HCT116 (cell line): ENCODE results near the gene TGFBR3. TPM values are rescaled to one million over a fixed set of nuclear protein-coding genes. Genes with fewer than 3 reads are reported as not detected.

Experiments used
- ATAC-seq: fragments of 200-7000 bp; cut with Tn5 transposase; 2 replicates; pipeline ENCODE4 v1.9.1; 2020; ENCODE audit warnings: mild to moderate bottlenecking, moderate library complexity
- BruUV-seq: library from RNA; stranded (reverse); fragments of 400-500 nt; replicated peaks from 2 replicates; lab custom pipeline; 2021; lab: Mats Ljungman, UMichigan
- CTCF ChIA-PET: fragments of 300-600 bp; sonication (Branson Sonifier 250); formaldehyde crosslinking; loops from one replicate; lab custom pipeline; 2021; ENCODE audit warnings: antibody characterized with exemption; lab: Charles Lee
- POLR2A ChIA-PET: fragments of 300-600, 350-600 bp; sonication (Branson Sonifier 250); formaldehyde crosslinking; loops from one replicate; lab custom pipeline; 2021; ENCODE audit warnings: antibody characterized with exemption; lab: Charles Lee
- RAD21 ChIA-PET, 2 experiments: fragments of 300-600 bp; sonication (Branson Sonifier 250); formaldehyde crosslinking; loops; one replicate each; lab custom pipeline; 2023; ENCODE audit warnings: low total read pairs in 2 of 2; ENCODE audit not compliant: uncharacterized antibody in 2 of 2, unreplicated experiment in 2 of 2, low non-redundant PET in 1 of 2; lab: Charles Lee
- DNase-seq: peaks from one replicate; pipeline ENCODE4 v3.0.0-alpha.2; 2010; ENCODE audit warnings: low read depth, low spot score
- H2AFZ ChIP-seq: fragments of 200-600 bp; shearing (Covaris generic), sonication (generic); 2 replicates; pipeline ENCODE4 v1.6.1; 2017; ENCODE audit warnings: low read depth, mixed run types, mixed read lengths, antibody characterized with exemption, low read length; ENCODE audit not compliant: poor library complexity, severe bottlenecking
- H3K27ac ChIP-seq: 2 replicates; pipeline ENCODE4 v1.5.1; 2012; ENCODE audit warnings: low read depth, low read length
- H3K27me3 ChIP-seq: fragments of 200-600 bp; sonication (generic); 2 replicates; pipeline ENCODE4 v1.6.1; 2016; ENCODE audit warnings: mixed run types, low read length, mixed read lengths; ENCODE audit not compliant: insufficient read depth
- H3K36me3 ChIP-seq, 2 experiments: fragments of 200-500 bp in 1 of 2; fragments of 200-600 bp in 1 of 2; sonication (Bioruptor generic) in 1 of 2; sonication (generic) in 1 of 2; 2 replicates each; pipeline versions ENCODE4 v1.5.1 to v1.6.1; 2014 to 2016; ENCODE audit warnings: low read length in 2 of 2, inconsistent platforms in 1 of 2, mixed read lengths in 1 of 2, mixed run types in 1 of 2; ENCODE audit not compliant: insufficient read depth in 2 of 2, control insufficient read depth in 1 of 2
- H3K4me1 ChIP-seq, 2 experiments: fragments of 200-600 bp in 1 of 2; sonication (generic) in 1 of 2; 2 replicates each; pipeline versions ENCODE4 v1.5.1 to v1.6.1; 2012 to 2017; ENCODE audit warnings: low read length in 2 of 2, inconsistent platforms in 1 of 2, mild to moderate bottlenecking in 1 of 2, mixed read lengths in 1 of 2, mixed run types in 1 of 2, moderate library complexity in 1 of 2; ENCODE audit not compliant: insufficient read depth in 2 of 2, control insufficient read depth in 1 of 2
- H3K4me2 ChIP-seq: fragments of 200-600 bp; sonication (generic); 2 replicates; pipeline ENCODE4 v1.6.1; 2017; ENCODE audit warnings: mixed run types, low read length, mixed read lengths
- H3K4me3 ChIP-seq, 2 experiments: fragments of 200-600 bp in 1 of 2; sonication (generic) in 1 of 2; replicated peaks in 1 of 2; 2 replicates each; pipeline ENCODE4 v1.5.1; 2011 to 2016; ENCODE audit warnings: low read length in 2 of 2, control low read depth in 1 of 2, low read depth in 1 of 2, mild to moderate bottlenecking in 1 of 2, mixed read lengths in 1 of 2, mixed run types in 1 of 2
- H3K79me2 ChIP-seq: fragments of 200-600 bp; sonication (generic); 2 replicates; pipeline ENCODE4 v1.6.1; 2017; ENCODE audit warnings: mild to moderate bottlenecking, mixed run types, low read length, moderate library complexity, mixed read lengths; ENCODE audit not compliant: insufficient read depth
- H3K9ac ChIP-seq: fragments of 200-600 bp; sonication (generic); 2 replicates; pipeline ENCODE4 v1.6.1; 2016; ENCODE audit warnings: low read length, mixed read lengths
- H3K9me2 ChIP-seq: fragments of 200-600 bp; sonication (generic), shearing (Covaris generic); 2 replicates; pipeline ENCODE4 v1.6.1; 2017; ENCODE audit warnings: mixed run types, mild to moderate bottlenecking, moderate library complexity; ENCODE audit not compliant: insufficient read depth
- H3K9me3 ChIP-seq, 2 experiments: fragments of 200-500 bp in 1 of 2; fragments of 200-600 bp in 1 of 2; sonication (Bioruptor generic) in 1 of 2; sonication (generic) in 1 of 2; 2 replicates each; pipeline ENCODE4 v1.6.1; 2014 to 2017; ENCODE audit warnings: low read length in 2 of 2, mixed read lengths in 2 of 2, inconsistent platforms in 1 of 2, low read depth in 1 of 2, mild to moderate bottlenecking in 1 of 2, mixed run types in 1 of 2, moderate library complexity in 1 of 2; ENCODE audit not compliant: control insufficient read depth in 1 of 2, insufficient read depth in 1 of 2
- H4K20me1 ChIP-seq: fragments of 200-600 bp; sonication (generic), shearing (Covaris generic); 2 replicates; pipeline ENCODE4 v1.6.1; 2017; ENCODE audit warnings: mixed run types, mild to moderate bottlenecking, moderate library complexity; ENCODE audit not compliant: insufficient read depth
- CEBPB ChIP-seq: IDR thresholded peaks from 2 replicates; pipeline ENCODE4 v1.6.1; 2012; ENCODE audit warnings: low read depth
- EGR1 ChIP-seq: IDR thresholded peaks from 2 replicates; pipeline ENCODE4 v1.6.1; 2012; ENCODE audit warnings: low read depth
- EZH2 ChIP-seq: fragments of 200-600 bp; sonication (generic); IDR thresholded peaks from 2 replicates; pipeline ENCODE4 v1.6.1; 2017; ENCODE audit warnings: antibody characterized with exemption, mixed run types
- JUND ChIP-seq: IDR thresholded peaks from 2 replicates; pipeline ENCODE4 v1.6.1; 2012
- POLR2A ChIP-seq: IDR thresholded peaks from 2 replicates; pipeline ENCODE4 v1.7.0; 2011; ENCODE audit warnings: borderline replicate concordance; ENCODE audit not compliant: insufficient read depth, insufficient read length; ENCODE audit errors: extremely low read depth
- POLR2AphosphoS5 ChIP-seq: IDR thresholded peaks from 2 replicates; pipeline ENCODE4 v1.6.1; 2011; ENCODE audit warnings: mild to moderate bottlenecking, low read depth, low read length, moderate library complexity
- YY1 ChIP-seq: IDR thresholded peaks from 2 replicates; pipeline ENCODE4 v1.6.1; 2011; ENCODE audit warnings: low read length, low read depth, moderate library complexity, mild to moderate bottlenecking; ENCODE audit not compliant: insufficient replicate concordance; ENCODE audit errors: extremely low read depth
- ZFX ChIP-seq: fragments of 450-650 bp; IDR thresholded peaks from 2 replicates; pipeline ENCODE4 v1.6.1; 2017
- intact Hi-C: fragments of 100-400 bp; cut with micrococcal nuclease; formaldehyde crosslinking; loops from 2 replicates; pipeline ENCODE4 v1.10.0; 2022
- total RNA-seq: library from RNA; stranded (reverse); gene quantifications from one replicate; pipeline ENCODE4 v1.2.1, GENCODE V29; 2021; ENCODE audit not compliant: unreplicated experiment
- TF ChIP-seq, protein P1 (sequence below): IDR thresholded peaks from 2 replicates; pipeline ENCODE4 v1.6.1; 2012; ENCODE audit warnings: low read depth
- TF ChIP-seq, protein P2 (sequence below): IDR thresholded peaks from 2 replicates; pipeline ENCODE4 v1.6.1; 2012
- TF ChIP-seq, protein P3 (sequence below): IDR thresholded peaks from 2 replicates; pipeline ENCODE4 v1.6.1; 2011; ENCODE audit warnings: mild to moderate bottlenecking, low read length, moderate library complexity; ENCODE audit not compliant: insufficient replicate concordance; ENCODE audit errors: extremely low read depth

The TGFBR3 gene
- total RNA-seq, 1 experiment from 2014 or later: 7.1 TPM

DNA sequence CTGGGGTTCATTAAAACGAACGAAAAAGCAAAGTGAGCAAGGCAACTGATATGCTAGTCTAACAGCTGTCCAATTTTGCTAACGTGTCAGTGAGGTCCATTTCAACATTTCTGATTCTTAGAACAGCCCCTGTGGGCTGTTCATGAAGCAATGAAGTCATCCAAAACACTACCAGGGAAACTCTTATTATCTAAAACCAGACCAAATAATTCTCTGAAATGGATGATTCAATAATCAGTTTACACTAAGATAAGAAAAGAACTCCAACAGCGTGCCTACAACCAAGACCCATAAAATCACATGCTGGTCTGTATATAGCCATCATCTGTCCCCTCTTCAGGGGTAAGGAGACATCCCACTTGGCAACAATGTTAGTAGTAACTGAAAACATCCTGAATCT, 122.7 kb downstream of the TGFBR3 start:
- intact Hi-C loops: no loop called here
- no peaks in the 10 kb centered on the region for H3K36me3 ChIP-seq
- no peak overlapping the region for H3K4me2 ChIP-seq
- ChIA-PET RAD21 (no interaction called here), CTCF (no interaction called here), POLR2A (no interaction called here)
- DNase-seq (no peak), ATAC-seq (no peak)
- no peak overlapping the region for H3K4me3 ChIP-seq
- no TSS peak for BruUV-seq
- no peaks in the 10 kb centered on the region for H3K4me1 ChIP-seq
- no peaks in the 10 kb centered on the region for H3K27me3 ChIP-seq
- no peaks in the 10 kb centered on the region for H3K9me3 ChIP-seq
- no peaks in the 10 kb centered on the region for H3K79me2 ChIP-seq
- H3K27ac ChIP-seq: no peak overlapping the region
- H4K20me1 ChIP-seq: no peaks in the 10 kb centered on the region
- no peak overlapping the region for H3K9ac ChIP-seq
- TF ChIP-seq EGR1: no peak
- no peak for TF ChIP-seq ZFX
- TF ChIP-seq, protein P1, sequence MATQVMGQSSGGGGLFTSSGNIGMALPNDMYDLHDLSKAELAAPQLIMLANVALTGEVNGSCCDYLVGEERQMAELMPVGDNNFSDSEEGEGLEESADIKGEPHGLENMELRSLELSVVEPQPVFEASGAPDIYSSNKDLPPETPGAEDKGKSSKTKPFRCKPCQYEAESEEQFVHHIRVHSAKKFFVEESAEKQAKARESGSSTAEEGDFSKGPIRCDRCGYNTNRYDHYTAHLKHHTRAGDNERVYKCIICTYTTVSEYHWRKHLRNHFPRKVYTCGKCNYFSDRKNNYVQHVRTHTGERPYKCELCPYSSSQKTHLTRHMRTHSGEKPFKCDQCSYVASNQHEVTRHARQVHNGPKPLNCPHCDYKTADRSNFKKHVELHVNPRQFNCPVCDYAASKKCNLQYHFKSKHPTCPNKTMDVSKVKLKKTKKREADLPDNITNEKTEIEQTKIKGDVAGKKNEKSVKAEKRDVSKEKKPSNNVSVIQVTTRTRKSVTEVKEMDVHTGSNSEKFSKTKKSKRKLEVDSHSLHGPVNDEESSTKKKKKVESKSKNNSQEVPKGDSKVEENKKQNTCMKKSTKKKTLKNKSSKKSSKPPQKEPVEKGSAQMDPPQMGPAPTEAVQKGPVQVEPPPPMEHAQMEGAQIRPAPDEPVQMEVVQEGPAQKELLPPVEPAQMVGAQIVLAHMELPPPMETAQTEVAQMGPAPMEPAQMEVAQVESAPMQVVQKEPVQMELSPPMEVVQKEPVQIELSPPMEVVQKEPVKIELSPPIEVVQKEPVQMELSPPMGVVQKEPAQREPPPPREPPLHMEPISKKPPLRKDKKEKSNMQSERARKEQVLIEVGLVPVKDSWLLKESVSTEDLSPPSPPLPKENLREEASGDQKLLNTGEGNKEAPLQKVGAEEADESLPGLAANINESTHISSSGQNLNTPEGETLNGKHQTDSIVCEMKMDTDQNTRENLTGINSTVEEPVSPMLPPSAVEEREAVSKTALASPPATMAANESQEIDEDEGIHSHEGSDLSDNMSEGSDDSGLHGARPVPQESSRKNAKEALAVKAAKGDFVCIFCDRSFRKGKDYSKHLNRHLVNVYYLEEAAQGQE: no peak
- TF ChIP-seq YY1: no peak
- TF ChIP-seq POLR2A: no peak
- no peaks in the 10 kb centered on the region for H3K9me2 ChIP-seq
- no peak overlapping the region for H2AFZ ChIP-seq

DNA sequence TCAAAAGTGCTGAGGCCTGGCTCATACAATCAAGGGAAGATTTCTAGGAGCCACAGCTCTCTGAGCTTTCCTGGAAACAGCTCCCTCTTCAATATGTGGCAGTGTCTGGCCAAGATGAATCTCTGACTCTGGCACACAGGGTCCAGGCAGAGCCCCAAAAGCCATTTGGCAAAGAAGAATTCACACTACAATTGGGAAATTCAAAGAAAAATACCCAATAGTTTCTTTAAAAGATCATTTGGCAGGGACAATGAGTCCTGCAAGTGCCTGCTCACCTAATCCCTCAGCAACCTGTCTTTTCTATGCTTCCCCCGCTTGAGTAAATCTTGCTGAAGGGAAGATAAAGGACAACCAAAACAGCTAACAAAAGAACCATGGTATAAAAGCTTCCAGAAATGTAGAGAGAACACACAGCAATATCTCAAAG, 124.6 kb downstream of the TGFBR3 start:
- POLR2A ChIA-PET: no interaction called here
- H3K36me3 ChIP-seq: no peaks in the 10 kb centered on the region
- intact Hi-C loops: no loop called here
- TF ChIP-seq, protein P2, sequence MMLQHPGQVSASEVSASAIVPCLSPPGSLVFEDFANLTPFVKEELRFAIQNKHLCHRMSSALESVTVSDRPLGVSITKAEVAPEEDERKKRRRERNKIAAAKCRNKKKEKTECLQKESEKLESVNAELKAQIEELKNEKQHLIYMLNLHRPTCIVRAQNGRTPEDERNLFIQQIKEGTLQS: no peak
- TF ChIP-seq ZFX: no peak
- TF ChIP-seq JUND: no peak
- TF ChIP-seq, protein P3, sequence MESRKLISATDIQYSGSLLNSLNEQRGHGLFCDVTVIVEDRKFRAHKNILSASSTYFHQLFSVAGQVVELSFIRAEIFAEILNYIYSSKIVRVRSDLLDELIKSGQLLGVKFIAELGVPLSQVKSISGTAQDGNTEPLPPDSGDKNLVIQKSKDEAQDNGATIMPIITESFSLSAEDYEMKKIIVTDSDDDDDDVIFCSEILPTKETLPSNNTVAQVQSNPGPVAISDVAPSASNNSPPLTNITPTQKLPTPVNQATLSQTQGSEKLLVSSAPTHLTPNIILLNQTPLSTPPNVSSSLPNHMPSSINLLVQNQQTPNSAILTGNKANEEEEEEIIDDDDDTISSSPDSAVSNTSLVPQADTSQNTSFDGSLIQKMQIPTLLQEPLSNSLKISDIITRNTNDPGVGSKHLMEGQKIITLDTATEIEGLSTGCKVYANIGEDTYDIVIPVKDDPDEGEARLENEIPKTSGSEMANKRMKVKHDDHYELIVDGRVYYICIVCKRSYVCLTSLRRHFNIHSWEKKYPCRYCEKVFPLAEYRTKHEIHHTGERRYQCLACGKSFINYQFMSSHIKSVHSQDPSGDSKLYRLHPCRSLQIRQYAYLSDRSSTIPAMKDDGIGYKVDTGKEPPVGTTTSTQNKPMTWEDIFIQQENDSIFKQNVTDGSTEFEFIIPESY: no peak
- no peak for TF ChIP-seq CEBPB
- TF ChIP-seq POLR2AphosphoS5: no peak
- TF ChIP-seq, protein P1: no peak
- no peak for TF ChIP-seq EZH2

More for the DNA sequence above, 124.6 kb downstream of the TGFBR3 start:
- Histone ChIP-seq H3K79me2 (no peaks in the 10 kb centered on the region), H3K27me3 (no peaks in the 10 kb centered on the region), H3K4me2 (no peak overlapping the region), H3K27ac (no peak overlapping the region), H3K9me3 (no peaks in the 10 kb centered on the region), H2AFZ (no peak overlapping the region), H3K4me1 (no peaks in the 10 kb centered on the region), H3K9me2 (no peaks in the 10 kb centered on the region), H4K20me1 (no peaks in the 10 kb centered on the region), H3K4me3 (no peak overlapping the region), H3K9ac (no peak overlapping the region)
- ChIA-PET RAD21 (no interaction called here), CTCF (no interaction called here)
- ATAC-seq: no peak
- no peak for DNase-seq
- no TSS peak for BruUV-seq
